Trophoblast cell (in vitro differentiated cells and primary cell): Measurements from ENCODE around the gene SHMT1.
A peak's percentile ranks its signal among the peaks of the same experiment; 100 is the strongest.

Source experiments
- DNase-seq, 2 donors: peaks; one replicate each; pipeline ENCODE4 v3.0.0-alpha.2; 2016
- H2AFZ ChIP-seq: 2 replicates; pipeline ENCODE4 v1.6.1; 2013; ENCODE audit warnings: low read length, moderate library complexity, mild to moderate bottlenecking; ENCODE audit not compliant: insufficient read depth, poor library complexity
- H2AK5ac ChIP-seq: 2 replicates; pipeline ENCODE4 v1.6.1; 2013; ENCODE audit warnings: mild to moderate bottlenecking, low read length
- H2BK120ac ChIP-seq: 2 replicates; pipeline ENCODE4 v1.6.1; 2013; ENCODE audit warnings: low read length, mild to moderate bottlenecking, moderate library complexity; ENCODE audit not compliant: insufficient read depth, poor library complexity
- H2BK12ac ChIP-seq: 2 replicates; pipeline ENCODE4 v1.6.1; 2013; ENCODE audit warnings: mild to moderate bottlenecking, low read length, moderate library complexity
- H2BK5ac ChIP-seq: 2 replicates; pipeline ENCODE4 v1.6.1; 2013; ENCODE audit warnings: low read length, low read depth, moderate library complexity, mild to moderate bottlenecking; ENCODE audit not compliant: poor library complexity
- H3K14ac ChIP-seq: 2 replicates; pipeline ENCODE4 v1.6.1; 2013; ENCODE audit warnings: mild to moderate bottlenecking, low read length
- H3K18ac ChIP-seq: 2 replicates; pipeline ENCODE4 v1.6.1; 2013; ENCODE audit warnings: mild to moderate bottlenecking, low read length
- H3K23ac ChIP-seq: 2 replicates; pipeline ENCODE4 v1.6.1; 2013; ENCODE audit warnings: low read length
- H3K27ac ChIP-seq: 2 replicates; pipeline ENCODE4 v1.5.1; 2013; ENCODE audit warnings: low read depth, mild to moderate bottlenecking, inconsistent platforms, low read length, moderate library complexity
- H3K27me3 ChIP-seq: 2 replicates; pipeline ENCODE4 v1.6.1; 2013; ENCODE audit warnings: inconsistent platforms, mild to moderate bottlenecking, low read length, moderate library complexity; ENCODE audit not compliant: insufficient read depth
- H3K36me3 ChIP-seq, 2 experiments: 1 replicate in 1 of 2; 2 replicates in 1 of 2; pipeline ENCODE4 v1.6.1; 2013; ENCODE audit warnings: low read length in 2 of 2, mild to moderate bottlenecking in 2 of 2, moderate library complexity in 1 of 2; ENCODE audit not compliant: insufficient read depth in 2 of 2, control insufficient read depth in 1 of 2
- H3K4ac ChIP-seq: 2 replicates; pipeline ENCODE4 v1.6.1; 2013; ENCODE audit warnings: low read depth, mild to moderate bottlenecking, low read length, moderate library complexity
- H3K4me1 ChIP-seq, 2 experiments: 1 replicate in 1 of 2; 2 replicates in 1 of 2; pipeline ENCODE4 v1.6.1; 2013; ENCODE audit warnings: low read length in 2 of 2, mild to moderate bottlenecking in 2 of 2, moderate library complexity in 1 of 2; ENCODE audit not compliant: insufficient read depth in 2 of 2, control insufficient read depth in 1 of 2
- H3K4me2 ChIP-seq: 2 replicates; pipeline ENCODE4 v1.6.1; 2013; ENCODE audit warnings: inconsistent platforms, mild to moderate bottlenecking, low read length, moderate library complexity
- H3K4me3 ChIP-seq: 2 replicates; pipeline ENCODE4 v1.5.1; 2013; ENCODE audit warnings: mild to moderate bottlenecking, low read depth, low read length, inconsistent platforms
- H3K79me1 ChIP-seq: one replicate; pipeline ENCODE4 v1.6.1; 2013; ENCODE audit warnings: low read length
- H3K79me2 ChIP-seq: 2 replicates; pipeline ENCODE4 v1.6.1; 2013; ENCODE audit warnings: low read length, mild to moderate bottlenecking; ENCODE audit not compliant: control insufficient read depth, insufficient read depth, poor library complexity
- H3K9ac ChIP-seq: 2 replicates; pipeline ENCODE4 v1.6.1; 2013; ENCODE audit warnings: mild to moderate bottlenecking, low read length
- H3K9me3 ChIP-seq: 2 replicates; pipeline ENCODE4 v1.6.1; 2013; ENCODE audit warnings: low read depth, mild to moderate bottlenecking, control low read depth, inconsistent platforms, low read length; ENCODE audit not compliant: insufficient read depth
- H4K12ac ChIP-seq: 2 replicates; pipeline ENCODE4 v1.6.1; 2013; ENCODE audit warnings: low read depth, mild to moderate bottlenecking, low read length, moderate library complexity
- H4K8ac ChIP-seq: 2 replicates; pipeline ENCODE4 v1.6.1; 2013; ENCODE audit warnings: low read depth, mild to moderate bottlenecking, low read length, moderate library complexity
- H4K91ac ChIP-seq: one replicate; pipeline ENCODE4 v1.6.1; 2013; ENCODE audit warnings: low read depth, mild to moderate bottlenecking, low read length, moderate library complexity
- WGBS: extraction: QIAGEN DNeasy Blood & Tissue Kit; methylation state at CpG from one replicate; pipeline ENCODE4 v1.1.7; 2013; ENCODE audit warnings: missing lambda C conversion rate; ENCODE audit not compliant: insufficient read length, insufficient coverage; ENCODE audit errors: extremely low coverage; 5-methylcytosine and 5-hydroxymethylcytosine counted together

SHMT1 gene

DNA sequence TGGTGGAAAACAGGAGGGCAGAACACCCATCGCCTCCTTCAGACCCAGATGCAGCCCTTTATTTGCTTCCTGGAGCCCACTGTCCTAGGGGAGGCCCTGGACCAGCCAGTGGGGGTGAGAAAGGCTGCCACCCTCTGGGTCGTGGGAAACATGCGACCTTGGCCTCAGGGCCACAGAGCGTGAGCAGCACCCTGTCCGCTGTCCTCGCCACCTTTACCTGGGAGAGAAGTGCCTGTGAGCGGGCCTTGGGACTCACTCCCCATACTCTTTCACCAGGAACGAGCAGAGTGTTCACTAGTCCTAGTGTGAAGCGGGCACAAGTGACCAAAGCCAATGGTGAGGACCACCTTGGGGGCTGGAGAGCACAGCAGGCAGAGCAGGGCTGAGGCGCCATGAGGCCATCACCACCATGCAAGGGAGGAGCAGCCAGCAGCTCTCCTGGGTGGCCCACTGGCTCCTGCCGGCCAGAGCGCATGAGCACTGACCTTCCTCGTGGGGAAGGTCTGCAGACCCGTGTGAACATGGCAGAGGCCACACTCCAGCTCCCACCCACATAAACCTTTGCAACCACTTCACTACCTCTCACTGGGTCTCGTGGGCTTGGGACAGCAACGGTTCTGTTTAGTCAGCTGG, 39.7 kb downstream of the SHMT1 start:
- Histone ChIP-seq H3K18ac (no peak overlapping the region), H3K4me2 (no peak overlapping the region), H3K9ac (no peak overlapping the region), H2BK12ac (no peak overlapping the region), H3K23ac (no peak overlapping the region), H3K4me1 (no peaks in the 10 kb centered on the region), H2AK5ac (no peak overlapping the region), H3K79me1 (no peaks in the 10 kb centered on the region), H3K4ac (no peak overlapping the region), H3K4me3 (no peak overlapping the region), H2BK120ac (no peak overlapping the region), H3K79me2 (no peaks in the 10 kb centered on the region), H3K27me3 (no peaks in the 10 kb centered on the region), H3K14ac (no peak overlapping the region), H3K9me3 (peaks cover 7% of the 10 kb centered on the region), H3K27ac (no peak overlapping the region), H4K91ac (no peak overlapping the region), H4K8ac (no peak overlapping the region), H2BK5ac (no peak overlapping the region), H2AFZ (no peak overlapping the region), H3K36me3 (peaks cover 46 to 52% of the 10 kb centered on the region in 2 experiments), H4K12ac (no peak overlapping the region)
- no peak for DNase-seq
- WGBS: no CpG with 5 or more reads among the region's 16 CpGs

DNA sequence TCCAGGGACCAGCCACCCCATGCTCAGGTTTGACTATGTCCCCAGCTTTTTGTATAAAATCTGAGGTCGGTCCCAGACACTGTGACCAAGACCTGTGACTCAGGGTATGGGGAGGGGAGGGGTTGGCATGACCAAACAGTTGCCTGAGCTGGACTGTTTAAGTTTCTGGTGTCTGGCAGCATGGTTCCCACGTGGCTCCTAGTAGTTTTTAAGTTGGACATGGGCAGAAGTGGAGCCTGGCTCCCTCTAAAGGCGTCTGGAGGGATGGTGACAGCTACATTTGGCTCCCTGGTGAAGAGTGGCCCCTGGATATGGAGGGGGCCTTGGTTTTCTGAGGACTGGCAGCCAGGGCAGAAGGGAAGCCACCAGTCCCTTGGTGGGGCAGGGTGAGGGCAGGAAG, 40.3 kb downstream of the SHMT1 start:
- Histone ChIP-seq H2BK120ac (no peak overlapping the region), H2BK5ac (no peak overlapping the region), H3K14ac (no peak overlapping the region), H3K4me1 (peaks cover 0 to under 1% of the 10 kb centered on the region in 2 experiments), H2AK5ac (no peak overlapping the region), H4K8ac (no peak overlapping the region), H3K18ac (no peak overlapping the region), H2AFZ (no peak overlapping the region), H3K27ac (no peak overlapping the region), H4K91ac (no peak overlapping the region), H3K9me3 (peaks cover 7% of the 10 kb centered on the region), H3K4me3 (no peak overlapping the region), H3K9ac (no peak overlapping the region), H3K79me2 (no peaks in the 10 kb centered on the region), H3K79me1 (no peaks in the 10 kb centered on the region), H3K4me2 (no peak overlapping the region), H3K23ac (no peak overlapping the region), H3K36me3 (peaks cover 45 to 47% of the 10 kb centered on the region in 2 experiments), H4K12ac (no peak overlapping the region), H2BK12ac (no peak overlapping the region), H3K27me3 (no peaks in the 10 kb centered on the region), H3K4ac (no peak overlapping the region)
- DNase-seq: no peak
- no CpG with 5 or more reads among the region's 3 CpGs for WGBS

DNA sequence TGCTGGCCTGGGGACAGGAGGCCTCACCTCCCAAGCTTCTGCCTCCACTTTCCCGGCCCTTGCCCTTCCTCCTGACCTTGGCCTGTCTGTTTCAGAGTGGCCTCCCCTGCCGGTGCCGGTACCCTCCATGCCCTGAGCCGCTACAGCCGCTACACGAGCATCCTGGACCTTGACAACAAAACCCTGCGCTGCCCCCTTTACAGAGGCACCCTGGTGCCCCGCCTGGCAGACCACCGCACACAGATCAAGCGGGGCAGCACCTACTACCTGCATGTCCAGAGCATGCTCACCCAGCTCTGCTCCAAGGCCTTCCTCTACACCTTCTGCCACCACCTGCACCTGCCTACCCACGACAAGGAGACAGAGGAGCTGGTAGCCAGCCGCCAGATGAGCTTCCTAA, 40.8 kb downstream of the SHMT1 start:
- no peaks in the 10 kb centered on the region for H3K27me3 ChIP-seq
- no peak overlapping the region for H3K4ac ChIP-seq
- no peak overlapping the region for H2BK12ac ChIP-seq
- no peak overlapping the region for H3K27ac ChIP-seq
- peaks cover 0 to 5% of the 10 kb centered on the region in 2 experiments for H3K4me1 ChIP-seq
- peaks cover 3% of the 10 kb centered on the region for H3K79me2 ChIP-seq
- no peak for DNase-seq
- H4K91ac ChIP-seq: no peak overlapping the region
- H4K12ac ChIP-seq: no peak overlapping the region
- H4K8ac ChIP-seq: no peak overlapping the region
- no peaks in the 10 kb centered on the region for H3K79me1 ChIP-seq
- H3K36me3 ChIP-seq: peaks cover 48 to 49% of the 10 kb centered on the region in 2 experiments
- H3K23ac ChIP-seq: no peak overlapping the region
- peaks cover 7% of the 10 kb centered on the region for H3K9me3 ChIP-seq
- H3K4me2 ChIP-seq: no peak overlapping the region
- no peak overlapping the region for H2BK5ac ChIP-seq
- H2BK120ac ChIP-seq: no peak overlapping the region
- no peak overlapping the region for H2AFZ ChIP-seq
- H3K14ac ChIP-seq: no peak overlapping the region
- H3K4me3 ChIP-seq: no peak overlapping the region
- no CpG with 5 or more reads among the region's 12 CpGs for WGBS
- H3K9ac ChIP-seq: no peak overlapping the region
- H2AK5ac ChIP-seq: no peak overlapping the region
- no peak overlapping the region for H3K18ac ChIP-seq

DNA sequence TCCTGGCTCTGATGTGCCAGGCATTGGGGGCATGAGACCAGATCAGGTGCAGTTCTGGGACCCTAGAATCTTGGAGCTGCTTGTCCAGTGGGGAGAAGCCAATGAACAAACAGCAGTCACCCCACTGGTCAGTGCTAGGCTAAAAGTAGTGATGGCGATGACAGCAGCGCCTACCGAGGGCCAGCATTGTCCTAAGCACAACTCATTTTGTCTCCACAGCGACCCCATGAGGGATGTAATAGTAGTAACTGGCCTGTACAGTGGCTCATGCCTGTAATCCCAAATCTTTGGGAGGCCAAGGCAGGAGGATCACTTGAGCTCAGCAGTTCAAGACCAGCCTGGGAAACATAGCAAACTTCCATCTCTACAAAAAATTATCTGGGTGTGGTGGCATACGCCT, 42.0 kb downstream of the SHMT1 start:
- Histone ChIP-seq H3K4me2 (no peak overlapping the region), H3K4ac (no peak overlapping the region), H3K9ac (no peak overlapping the region), H4K91ac (no peak overlapping the region), H3K23ac (no peak overlapping the region), H3K27me3 (no peaks in the 10 kb centered on the region), H4K8ac (no peak overlapping the region), H3K4me1 (peaks cover 0 to 7% of the 10 kb centered on the region in 2 experiments), H2BK120ac (no peak overlapping the region), H3K79me1 (no peaks in the 10 kb centered on the region), H3K14ac (no peak overlapping the region), H2AK5ac (no peak overlapping the region), H4K12ac (no peak overlapping the region), H3K18ac (no peak overlapping the region), H3K36me3 (peaks cover 44 to 48% of the 10 kb centered on the region in 2 experiments), H2BK12ac (no peak overlapping the region), H2BK5ac (no peak overlapping the region), H3K9me3 (peaks cover 7% of the 10 kb centered on the region), H3K27ac (no peak overlapping the region), H3K79me2 (peaks cover 3% of the 10 kb centered on the region), H2AFZ (no peak overlapping the region), H3K4me3 (no peak overlapping the region)
- no CpG with 5 or more reads among the region's 5 CpGs for WGBS
- DNase-seq: peak; percentile 24 to 53
